Measurements from ENCODE around the gene POLD2.

GRCh38 chr7:44116789-44117666 is 6.3 kb downstream of the POLD2 start:
- TF ChIP-seq CTCF (IDR thresholded peaks at IDR 0.05), result no peak
- TF ChIP-seq POLR2A (IDR thresholded peaks at IDR 0.05), result no peak
- TF ChIP-seq POLR2AphosphoS5 (IDR thresholded peaks at IDR 0.05; ENCODE audit: insufficient read depth in 1 of 2, low read depth in 1 of 2), result no peak
